Midbrain (tissue), 1 donor: ENCODE data around the gene ATG9B.

Experiments used
- DNase-seq: peaks from one replicate; lab custom pipeline; 2025; lab: John Stamatoyannopoulos, UW

The ATG9B gene

GRCh38 chr7:150981644-150982043, 42.6 kb downstream of the ATG9B start:
- no peak for DNase-seq

GRCh38 chr7:150980663-150981062, 43.6 kb downstream of the ATG9B start:
- no peak for DNase-seq

GRCh38 chr7:150979713-150980390, 44.4 kb downstream of the ATG9B start:
- DNase-seq = no peak

- peak; percentile 65 for DNase-seq
Observed at GRCh38 chr7:150978126-150978789, 46.0 kb downstream of the ATG9B start, which contains the start of gene KCNH2. Gene KCNH2, minus strand, starts transcription at chr7:150978321. Its CDS starts 408 bp downstream, at chr7:150977913.

GRCh38 chr7:150977382-150978125, 46.7 kb downstream of the ATG9B start:
- DNase-seq = no peak

GRCh38 chr7:150976529-150977381, 47.5 kb downstream of the ATG9B start:
- DNase-seq = no peak

- DNase-seq = no peak
Observed at GRCh38 chr7:150975536-150976319, 48.6 kb downstream of the ATG9B start.

- peak; percentile 49 for DNase-seq
Observed at GRCh38 chr7:150974468-150975391, 49.6 kb downstream of the ATG9B start.

- DNase-seq = no peak
Observed at GRCh38 chr7:150973571-150974451, 50.5 kb downstream of the ATG9B start.

- no peak for DNase-seq
Observed at GRCh38 chr7:150972741-150973140, 51.6 kb downstream of the ATG9B start.

GRCh38 chr7:150972023-150972468, 52.2 kb downstream of the ATG9B start:
- peak; percentile 72 for DNase-seq

GRCh38 chr7:150971242-150972022, 52.9 kb downstream of the ATG9B start:
- DNase-seq = no peak

- DNase-seq = no peak
Observed at GRCh38 chr7:150970424-150970823, 53.9 kb downstream of the ATG9B start.

- no peak for DNase-seq
Observed at GRCh38 chr7:150969475-150969874, 54.8 kb downstream of the ATG9B start.

GRCh38 chr7:150968734-150969372, 55.4 kb downstream of the ATG9B start:
- no peak for DNase-seq

- no peak for DNase-seq
Observed at GRCh38 chr7:150968056-150968733, 56.1 kb downstream of the ATG9B start.

GRCh38 chr7:150967349-150967748, 56.9 kb downstream of the ATG9B start:
- no peak for DNase-seq
